ENCODE results near the gene RASGRP1. TPM values are rescaled to one million over a fixed set of nuclear protein-coding genes. Genes with fewer than 3 reads are reported as not detected.

Gene RASGRP1
- total RNA-seq, 1 experiment from 2014 or later, result 1.6 TPM

GRCh38 chr15:38507570-38507969, 57.0 kb downstream of the RASGRP1 start:
- Histone ChIP-seq H3K4me3 (replicated peaks in 1 of 2; ENCODE audit: low read depth in 1 of 2, low read length in 2 of 2) (no peak overlapping the region), H3K4me2 (ENCODE audit: low read length) (no peak overlapping the region), H3K9me2 (ENCODE audit: insufficient read depth) (no peaks in the 10 kb centered on the region), H3K4me1 (ENCODE audit: control insufficient read depth in 1 of 2, insufficient read depth in 2 of 2, low read length in 2 of 2) (no peaks in the 10 kb centered on the region), H2AFZ (ENCODE audit: low read depth, low read length, poor library complexity, severe bottlenecking) (no peak overlapping the region), H3K27me3 (ENCODE audit: insufficient read depth, low read length) (no peaks in the 10 kb centered on the region), H3K9ac (ENCODE audit: low read length) (no peak overlapping the region), H3K79me2 (ENCODE audit: insufficient read depth, low read length) (no peaks in the 10 kb centered on the region), H3K27ac (ENCODE audit: low read depth, low read length) (no peak overlapping the region), H3K36me3 (ENCODE audit: control insufficient read depth in 1 of 2, insufficient read depth in 2 of 2, low read length in 2 of 2) (no peaks in the 10 kb centered on the region; a peak in 1 of 4 replicates), H3K9me3 (ENCODE audit: control insufficient read depth in 1 of 2, insufficient read depth in 1 of 2, low read depth in 1 of 2, low read length in 2 of 2) (no peaks in the 10 kb centered on the region), H4K20me1 (ENCODE audit: insufficient read depth) (no peaks in the 10 kb centered on the region)
- ATAC-seq, result no peak
- BruUV-seq (replicated peaks), result no TSS peak
- TF ChIP-seq EZH2phosphoT487 (IDR thresholded peaks at IDR 0.05; ENCODE audit: borderline replicate concordance), result no peak
- TF ChIP-seq JUND (IDR thresholded peaks at IDR 0.05), result no peak
- TF ChIP-seq ELF1 (IDR thresholded peaks at IDR 0.05; ENCODE audit: borderline replicate concordance, low read depth), result no peak
- TF ChIP-seq POLR2A (IDR thresholded peaks at IDR 0.05; ENCODE audit: borderline replicate concordance, extremely low read depth, insufficient read depth, insufficient read length), result no peak
- no peak for TF ChIP-seq ZFX (IDR thresholded peaks at IDR 0.05)
- no peak for TF ChIP-seq SIN3A (IDR thresholded peaks at IDR 0.05; ENCODE audit: low read depth)
- no peak for TF ChIP-seq MAX (IDR thresholded peaks at IDR 0.05)
- TF ChIP-seq YY1 (IDR thresholded peaks at IDR 0.05; ENCODE audit: extremely low read depth, insufficient replicate concordance, low read depth, low read length), result no peak
- no peak for TF ChIP-seq EZH2 (IDR thresholded peaks at IDR 0.05)
- no peak for TF ChIP-seq CEBPB (IDR thresholded peaks at IDR 0.05; ENCODE audit: low read depth)
- TF ChIP-seq ATF3 (IDR thresholded peaks at IDR 0.05), result no peak
- no peak for TF ChIP-seq RAD21 (IDR thresholded peaks at IDR 0.05; ENCODE audit: low read depth)
- TF ChIP-seq ZNF274 (IDR thresholded peaks at IDR 0.05; ENCODE audit: low read depth, low read length), result no peak
- no peak for TF ChIP-seq CBX3 (IDR thresholded peaks at IDR 0.05; ENCODE audit: low read depth)
- TF ChIP-seq TCF7L2 (IDR thresholded peaks at IDR 0.05; ENCODE audit: borderline replicate concordance, extremely low read depth, insufficient read depth, insufficient read length), result no peak
- no peak for TF ChIP-seq FOSL1 (IDR thresholded peaks at IDR 0.05; ENCODE audit: low read depth)
- no peak for TF ChIP-seq POLR2AphosphoS5 (IDR thresholded peaks at IDR 0.05; ENCODE audit: low read depth, low read length)
- no peak for TF ChIP-seq EGR1 (IDR thresholded peaks at IDR 0.05; ENCODE audit: low read depth)
- TF ChIP-seq SP1 (IDR thresholded peaks at IDR 0.05; ENCODE audit: low read depth), result no peak
- POLR2A ChIA-PET, result no interaction called here
- RAD21 ChIA-PET (ENCODE audit: low non-redundant PET in 1 of 2, low total read pairs in 2 of 2, uncharacterized antibody in 2 of 2, unreplicated experiment in 2 of 2), result no interaction called here
- no peak for DNase-seq (ENCODE audit: low read depth, low spot score)
- CTCF ChIA-PET, result no interaction called here
- intact Hi-C loops (cut with micrococcal nuclease), result no loop called here

All from HCT116 (cell line).